Hematopoietic multipotent progenitor cell (in vitro differentiated cells): ENCODE measurements around the gene PHGDH. TPM values are rescaled to one million over a fixed set of nuclear protein-coding genes. Genes with fewer than 3 reads are reported as not detected.

ENCODE experiments used
- DNase-seq, 3 donors: peaks; one replicate each; pipeline ENCODE4 v3.0.0-alpha.2; 2011 to 2015; ENCODE audit warnings: low read depth in 2 of 3, low spot score in 2 of 3
- total RNA-seq: library from RNA; depleted of rRNA; stranded (reverse); fragments of >200 nt; gene quantifications from one replicate; pipeline ENCODE4 v1.2.3, GENCODE V29; 2012

The PHGDH gene
- total RNA-seq = 48.7 TPM

GRCh38 chr1:119711804-119712341 is at the start of gene PHGDH:
PHGDH (plus strand) TSS chr1:119711934; CDS start chr1:119712023, 89 bp downstream.
- DNase-seq = peak in 2 of 3 donors; percentile 68 to 81

DNA sequence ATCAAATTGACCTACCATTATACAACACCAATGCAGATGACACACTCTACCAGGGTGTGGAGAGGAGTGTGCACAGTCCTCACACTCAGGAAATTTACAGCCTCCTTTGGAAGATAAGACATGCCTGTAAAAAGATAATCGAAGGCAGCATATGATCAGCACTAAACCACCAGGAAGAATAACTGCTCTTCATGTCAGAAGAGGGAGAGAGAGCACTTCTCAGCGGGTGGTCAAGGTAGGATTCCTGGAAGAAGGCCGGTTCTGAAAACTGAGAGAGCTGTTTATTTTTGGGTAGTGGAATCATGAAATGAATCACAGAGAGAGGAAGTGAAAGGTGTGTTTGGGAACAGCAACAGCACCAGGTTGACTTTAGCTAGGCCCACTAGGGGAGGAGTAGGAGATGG is 49.7 kb upstream of the PHGDH start:
- DNase-seq = no peak

- no peak for DNase-seq
Measured at GRCh38 chr1:119664067-119664466, 47.7 kb upstream of the PHGDH start.

- no peak for DNase-seq
Measured at GRCh38 chr1:119667173-119667572, 44.6 kb upstream of the PHGDH start.

DNA sequence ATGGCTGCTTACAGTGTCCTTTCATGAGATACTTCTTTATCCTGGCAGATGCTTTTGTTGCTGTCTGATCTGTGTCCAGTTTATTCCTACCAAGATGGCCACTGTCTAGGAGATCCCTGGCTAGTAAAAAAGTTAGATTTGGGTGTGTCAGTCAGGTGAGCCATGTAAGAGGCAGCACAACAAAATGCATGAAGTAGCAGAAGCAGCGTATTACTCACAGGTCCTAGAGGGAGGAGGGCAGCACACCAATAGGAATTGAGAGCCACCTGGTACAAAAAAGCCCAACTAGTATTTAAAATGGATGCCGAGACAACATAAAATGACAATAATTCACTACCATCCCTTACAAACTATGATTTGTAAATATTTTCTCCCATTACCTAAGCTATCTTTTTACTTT is 40.8 kb upstream of the PHGDH start:
- no peak for DNase-seq

- no peak for DNase-seq
Measured at GRCh38 chr1:119673171-119673940, 38.4 kb upstream of the PHGDH start.

DNA sequence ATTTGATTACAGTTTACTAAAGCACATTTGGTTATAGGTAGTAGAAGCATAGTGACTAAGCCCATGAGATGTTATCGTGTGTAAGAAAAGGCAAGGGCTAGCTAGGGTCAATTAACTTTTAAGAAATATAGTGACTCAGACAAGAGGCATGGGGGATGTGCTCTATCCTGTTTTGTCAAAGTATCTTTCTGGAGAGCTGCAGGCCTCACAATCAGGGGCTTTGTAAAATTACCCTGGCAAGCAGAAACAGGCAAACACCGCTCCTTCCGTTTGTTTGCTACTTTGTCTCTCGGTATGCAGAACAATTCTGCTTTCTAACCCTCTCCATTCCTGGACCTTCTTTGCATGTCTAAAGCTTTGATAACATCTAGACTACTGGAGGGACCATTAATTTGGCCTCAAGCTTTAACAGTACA is 37.6 kb upstream of the PHGDH start:
- no peak for DNase-seq

- DNase-seq = peak in 2 of 3 donors; percentile 67 to 81
Measured at GRCh38 chr1:119674835-119675289, 36.9 kb upstream of the PHGDH start.

- peak; percentile 28 to 89 (median 78) for DNase-seq
Measured at GRCh38 chr1:119675349-119676345, 36.1 kb upstream of the PHGDH start.

DNA sequence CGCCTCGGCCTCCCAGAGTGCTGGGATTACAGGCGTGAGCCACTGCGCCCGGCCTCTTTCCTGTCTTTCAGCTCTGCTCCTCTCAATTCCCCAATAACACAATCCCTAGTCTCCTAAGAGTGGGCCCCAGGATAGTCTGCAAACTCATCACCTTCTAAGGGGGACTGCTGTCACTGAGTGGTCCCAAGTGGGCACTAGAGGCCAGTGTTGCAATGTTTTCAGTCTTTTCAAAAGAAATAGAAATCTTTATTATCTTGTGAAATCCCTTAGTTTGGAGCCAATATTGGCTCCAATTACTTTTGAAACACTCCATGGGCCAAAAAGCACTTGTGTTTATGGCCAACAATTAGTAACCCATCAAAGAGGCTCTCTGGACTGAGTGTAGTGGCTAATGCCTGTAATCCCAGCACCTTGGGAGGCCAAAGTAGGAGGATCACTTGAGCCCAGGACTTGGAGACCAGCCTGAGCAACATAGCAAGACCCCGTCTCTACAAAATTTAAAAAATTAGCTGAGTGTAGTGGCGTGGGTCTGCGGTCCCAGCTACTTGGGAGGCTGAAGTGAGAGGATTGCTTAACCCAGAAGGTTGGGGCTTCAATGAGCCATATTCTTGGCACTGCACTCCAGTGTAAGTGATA is 35.0 kb upstream of the PHGDH start:
- no peak for DNase-seq

DNA sequence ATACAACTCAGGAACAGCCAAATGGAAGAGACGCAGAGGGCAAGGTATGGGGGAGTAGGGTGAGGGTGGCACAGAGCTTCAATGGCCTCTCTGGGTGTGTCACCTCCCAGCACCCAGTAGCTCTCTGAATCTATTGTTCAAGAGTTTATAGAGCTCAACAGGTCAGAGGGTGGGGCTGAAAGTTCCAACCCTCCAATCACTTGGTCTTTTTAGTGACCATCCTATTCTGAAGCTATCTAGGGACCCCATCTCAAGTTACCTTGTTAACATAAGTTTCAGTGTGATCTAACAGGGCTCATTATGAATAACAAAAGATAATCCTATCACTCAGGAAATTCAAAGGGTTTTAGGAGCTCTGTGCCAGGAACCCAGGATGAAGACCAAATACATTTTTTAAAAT is 32.5 kb upstream of the PHGDH start:
- DNase-seq = no peak

DNA sequence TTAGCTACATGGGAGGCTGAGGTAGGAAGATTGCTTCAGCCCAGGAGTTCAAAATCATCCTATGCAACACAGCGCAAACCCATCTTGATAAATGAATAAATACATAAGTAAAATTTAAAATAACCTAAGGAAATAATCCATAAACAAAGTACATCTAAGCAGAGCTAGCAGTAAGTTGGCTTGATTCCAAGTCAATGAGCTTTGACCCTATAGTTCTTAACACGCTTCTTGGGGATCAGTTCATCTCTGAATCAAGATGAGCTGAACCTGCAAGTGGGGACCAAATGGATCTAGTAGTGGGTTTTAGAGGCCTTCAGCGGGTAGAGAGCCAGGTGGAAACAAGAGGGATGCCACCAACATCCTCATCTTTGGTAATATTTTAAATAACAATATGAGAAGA is 31.5 kb upstream of the PHGDH start:
- no peak for DNase-seq

GRCh38 chr1:119680723-119681122 is 31.0 kb upstream of the PHGDH start:
- no peak for DNase-seq

GRCh38 chr1:119681560-119681959 is 30.2 kb upstream of the PHGDH start:
- DNase-seq = no peak

- no peak for DNase-seq
Measured at GRCh38 chr1:119682141-119682540, 29.6 kb upstream of the PHGDH start.

- no peak for DNase-seq
Measured at GRCh38 chr1:119683893-119684292, 27.8 kb upstream of the PHGDH start.

- DNase-seq = no peak
Measured at GRCh38 chr1:119686661-119687060, 25.1 kb upstream of the PHGDH start.

- no peak for DNase-seq
Measured at GRCh38 chr1:119687434-119688079, 24.2 kb upstream of the PHGDH start.

DNA sequence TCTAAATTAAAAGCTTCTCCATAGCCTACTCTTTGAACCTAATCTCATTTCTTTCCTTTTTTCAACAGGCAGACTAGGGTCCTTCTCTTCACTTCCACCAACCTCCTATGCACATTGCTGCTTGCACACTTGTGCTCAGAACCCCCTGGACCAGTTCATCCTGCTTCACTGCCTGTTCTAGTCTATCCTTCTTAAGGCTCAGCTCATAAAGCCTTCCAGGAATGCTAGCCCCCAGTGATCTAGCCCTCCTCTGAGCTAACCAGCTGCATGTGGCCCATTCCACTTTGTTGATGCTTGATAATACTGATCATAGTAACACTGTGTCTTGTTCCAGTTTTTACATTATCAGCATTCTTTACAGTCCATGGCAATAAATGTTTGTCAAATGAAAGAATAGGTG is 22.9 kb upstream of the PHGDH start:
- DNase-seq = no peak

GRCh38 chr1:119689511-119689910 is 22.2 kb upstream of the PHGDH start:
- DNase-seq = no peak
